ENCODE measurements around the gene MAPK12. TPM values are rescaled to one million over a fixed set of nuclear protein-coding genes. Genes with fewer than 3 reads are reported as not detected.
A peak's percentile ranks its signal among the peaks of the same experiment; 100 is the strongest.
"Not testable (repeated sequence)": the region's sequence is repeated elsewhere in the genome, so short reads cannot be mapped to it uniquely, and the experiment has no call there.

Gene MAPK12
- total and polyA plus RNA-seq, 7 donors = 57.4 to 178 (median 131) TPM

GRCh38 chr22:50208430-50208938, 53.0 kb downstream of the MAPK12 start:
- peaks cover 0 to 87% of the 10 kb centered on the region in 2 donors for H3K36me3 ChIP-seq (ENCODE audit: insufficient read depth in 1 of 2, low read depth in 1 of 2)
- ATAC-seq (peak in 1 of 4 donors; percentile 12), DNase-seq (no peak)
- H3K9me3 ChIP-seq = no peaks in the 10 kb centered on the region
- H3K27ac ChIP-seq = peak overlapping the region; percentile 1
- peaks cover 26% of the 10 kb centered on the region for H3K4me1 ChIP-seq
- intact Hi-C loops (cut with DNase I) = loop anchor here (2.0 to 10.0 kb wide), 6 partner anchors 34 to 441 kb away; no protein-coding TSS in a partner anchor
- WGBS, 3 donors = 56 to 62% (median 59%) methylated on average over 22 of the region's 22 CpGs
- no peak overlapping the region for H3K4me3 ChIP-seq
- TF ChIP-seq CTCF (IDR thresholded peaks at IDR 0.05) = no peak
- no peaks in the 10 kb centered on the region for H3K27me3 ChIP-seq (ENCODE audit: insufficient read depth in 3 of 3, low read length in 2 of 3)

- H3K9me3 ChIP-seq = no peaks in the 10 kb centered on the region
- H3K36me3 ChIP-seq (ENCODE audit: insufficient read depth in 1 of 2, low read depth in 1 of 2) = peaks cover 0 to 86% of the 10 kb centered on the region in 2 donors
- TF ChIP-seq CTCF (IDR thresholded peaks at IDR 0.05) = no peak
- H3K27ac ChIP-seq = peak overlapping the region; percentile 1
- peaks cover 28% of the 10 kb centered on the region for H3K4me1 ChIP-seq
- H3K27me3 ChIP-seq (ENCODE audit: insufficient read depth in 3 of 3, low read length in 2 of 3) = no peaks in the 10 kb centered on the region
- intact Hi-C loops (cut with DNase I) = loop anchor here (2.0 to 10.0 kb wide), 6 partner anchors 35 to 440 kb away; no protein-coding TSS in a partner anchor
- no peak overlapping the region for H3K4me3 ChIP-seq
- DNase-seq = peak in 1 of 2 donors; percentile 56
- WGBS, 3 donors = 60 to 67% (median 61%) methylated on average over 23 of the region's 23 CpGs
- no peak for ATAC-seq
Observed at GRCh38 chr22:50207383-50208140, 53.9 kb downstream of the MAPK12 start.

GRCh38 chr22:50206599-50206998, 54.9 kb downstream of the MAPK12 start:
- H3K27me3 ChIP-seq (ENCODE audit: insufficient read depth in 3 of 3, low read length in 2 of 3) = no peaks in the 10 kb centered on the region
- DNase-seq (peak; percentile 76 to 93), ATAC-seq (peak; percentile 75 to 85 (median 80))
- peaks cover 33% of the 10 kb centered on the region for H3K4me1 ChIP-seq
- 20 to 40% (median 32%) methylated on average over 10 of the region's 10 CpGs for WGBS, 3 donors
- intact Hi-C loops (cut with DNase I) = loop anchor here (5.0 to 10.0 kb wide), 4 partner anchors 36 to 439 kb away; no protein-coding TSS in a partner anchor
- no peak overlapping the region for H3K4me3 ChIP-seq
- peak; percentile 63 for TF ChIP-seq CTCF (IDR thresholded peaks at IDR 0.05)
- H3K9me3 ChIP-seq = no peaks in the 10 kb centered on the region
- peaks cover 0 to 76% of the 10 kb centered on the region in 2 donors for H3K36me3 ChIP-seq (ENCODE audit: insufficient read depth in 1 of 2, low read depth in 1 of 2)
- peak overlapping the region; percentile 49 for H3K27ac ChIP-seq

GRCh38 chr22:50205781-50206569, 55.5 kb downstream of the MAPK12 start:
- Histone ChIP-seq H3K27me3 (ENCODE audit: insufficient read depth in 3 of 3, low read length in 2 of 3) (no peaks in the 10 kb centered on the region), H3K27ac (peak overlapping the region; percentile 49), H3K9me3 (no peaks in the 10 kb centered on the region), H3K4me1 (peaks cover 33% of the 10 kb centered on the region), H3K36me3 (ENCODE audit: insufficient read depth in 1 of 2, low read depth in 1 of 2) (peaks cover 0 to 70% of the 10 kb centered on the region in 2 donors), H3K4me3 (no peak overlapping the region)
- TF ChIP-seq CTCF (IDR thresholded peaks at IDR 0.05) = no peak
- intact Hi-C loops (cut with DNase I) = loop anchor here (5.0 to 10.0 kb wide), 4 partner anchors 36 to 439 kb away; no protein-coding TSS in a partner anchor
- 75 to 92% (median 85%) methylated on average over 38 to 45 of the region's 45 CpGs for WGBS, 3 donors
- ATAC-seq (peak in 3 of 4 donors; percentile 2 to 8 (median 4)), DNase-seq (peak in 1 of 2 donors; percentile 56)

GRCh38 chr22:50204998-50205397, 56.5 kb downstream of the MAPK12 start:
- DNase-seq; H3K9me3 ChIP-seq; H3K4me3 ChIP-seq; ATAC-seq; H3K27me3 ChIP-seq (ENCODE audit: insufficient read depth in 3 of 3, low read length in 2 of 3): not testable (repeated sequence)
- peaks cover 0 to 60% of the 10 kb centered on the region in 2 donors for H3K36me3 ChIP-seq (ENCODE audit: insufficient read depth in 1 of 2, low read depth in 1 of 2)
- H3K4me1 ChIP-seq = peaks cover 34% of the 10 kb centered on the region
- intact Hi-C loops (cut with DNase I) = loop anchor here (5.0 to 10.0 kb wide), 4 partner anchors 37 to 438 kb away; no protein-coding TSS in a partner anchor
- peak overlapping the region; percentile 49 for H3K27ac ChIP-seq
- 65 to 84% (median 67%) methylated on average over 9 of the region's 9 CpGs for WGBS, 3 donors

Measured in psoas muscle (tissue), 8 donors.